Keratinocyte (primary cell): ENCODE data around the gene PPP2CA.

Source experiments
- CTCF ChIP-seq, 3 experiments: IDR thresholded peaks in 1 of 3; conservative IDR thresholded peaks in 1 of 3; optimal IDR thresholded peaks in 1 of 3; 2 replicates in 2 of 3; 3 replicates in 1 of 3; pipeline versions ENCODE3 to v1.5.1; 2011; ENCODE audit warnings: low read length in 3 of 3, mild to moderate bottlenecking in 3 of 3, moderate library complexity in 2 of 3, control low read depth in 1 of 3, inconsistent platforms in 1 of 3; ENCODE audit not compliant: insufficient read depth in 2 of 3; ENCODE audit errors: extremely low read depth in 1 of 3
- EZH2 ChIP-seq: IDR thresholded peaks from one replicate; pipeline ENCODE4 v1.6.1; 2012; ENCODE audit warnings: inconsistent platforms, mild to moderate bottlenecking, low read length, moderate library complexity

GRCh38 chr5:134215757-134216156, 10.1 kb downstream of the PPP2CA start:
- no peak for TF ChIP-seq CTCF (optimal IDR thresholded peaks at IDR 0.05 in 1 of 3, IDR thresholded peaks at IDR 0.05 in 1 of 3, conservative IDR thresholded peaks at IDR 0.05 in 1 of 3; ENCODE audit: extremely low read depth in 1 of 3, insufficient read depth in 2 of 3, low read length in 3 of 3)
- no peak for TF ChIP-seq EZH2
